Kidney epithelial cell (primary cell): ENCODE results near the gene IQSEC3. TPM values are rescaled to one million over a fixed set of nuclear protein-coding genes. Genes with fewer than 3 reads are reported as not detected.

Experiments used
- DNase-seq: peaks from one replicate; pipeline ENCODE4 v3.0.0-alpha.2; 2010; ENCODE audit warnings: low read depth
- H3K27me3 ChIP-seq: 2 replicates; pipeline ENCODE4 v1.6.0; 2011; ENCODE audit warnings: low read length; ENCODE audit not compliant: control insufficient read depth, insufficient read depth
- H3K36me3 ChIP-seq: 2 replicates; pipeline ENCODE4 v1.5.1; 2011; ENCODE audit warnings: low read length; ENCODE audit not compliant: control insufficient read depth, insufficient read depth
- H3K4me3 ChIP-seq: 2 replicates; pipeline ENCODE4 v1.5.1; 2011; ENCODE audit warnings: low read depth, mild to moderate bottlenecking, control low read depth, low read length
- total RNA-seq: library from RNA; depleted of rRNA; stranded (reverse); fragments of >200 nt; gene quantifications from 2 replicates; pipeline ENCODE4 v1.2.3, GENCODE V29; 2015
- TF ChIP-seq, protein P1 (sequence below): IDR thresholded peaks from 2 replicates; pipeline ENCODE4 v1.5.1; 2011; ENCODE audit warnings: mild to moderate bottlenecking, moderate library complexity, low read length, control low read depth, inconsistent platforms; ENCODE audit not compliant: insufficient read depth, poor library complexity, severe bottlenecking

Gene IQSEC3
- total RNA-seq, 1 donor from 2014 or later: 1.0 TPM

DNA sequence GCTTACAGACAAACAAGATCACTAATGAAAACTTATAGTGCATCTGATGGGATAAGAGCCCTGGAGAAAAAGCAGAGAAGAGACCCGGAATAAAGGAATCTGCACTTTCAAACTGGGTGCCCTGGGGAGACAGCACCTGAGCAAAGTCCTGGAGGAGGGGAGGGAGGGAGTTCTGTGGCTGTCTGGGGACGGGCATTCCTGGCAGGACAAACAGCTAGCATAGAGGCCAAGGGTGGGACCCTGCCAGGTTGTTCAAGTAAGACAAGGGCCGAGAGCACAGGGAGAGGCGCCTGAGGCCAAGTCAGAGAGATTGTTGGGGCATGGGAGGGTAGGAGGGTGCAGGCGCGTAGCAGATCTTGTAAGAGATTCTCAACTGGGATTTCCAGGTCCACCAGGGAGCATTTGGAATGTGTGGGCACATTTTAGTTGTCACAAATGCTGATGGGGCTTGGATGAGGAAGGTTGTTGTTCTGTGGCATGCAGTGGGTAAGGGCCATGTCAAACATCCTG is 14.2 kb downstream of the IQSEC3 start:
- TF ChIP-seq, protein P1, sequence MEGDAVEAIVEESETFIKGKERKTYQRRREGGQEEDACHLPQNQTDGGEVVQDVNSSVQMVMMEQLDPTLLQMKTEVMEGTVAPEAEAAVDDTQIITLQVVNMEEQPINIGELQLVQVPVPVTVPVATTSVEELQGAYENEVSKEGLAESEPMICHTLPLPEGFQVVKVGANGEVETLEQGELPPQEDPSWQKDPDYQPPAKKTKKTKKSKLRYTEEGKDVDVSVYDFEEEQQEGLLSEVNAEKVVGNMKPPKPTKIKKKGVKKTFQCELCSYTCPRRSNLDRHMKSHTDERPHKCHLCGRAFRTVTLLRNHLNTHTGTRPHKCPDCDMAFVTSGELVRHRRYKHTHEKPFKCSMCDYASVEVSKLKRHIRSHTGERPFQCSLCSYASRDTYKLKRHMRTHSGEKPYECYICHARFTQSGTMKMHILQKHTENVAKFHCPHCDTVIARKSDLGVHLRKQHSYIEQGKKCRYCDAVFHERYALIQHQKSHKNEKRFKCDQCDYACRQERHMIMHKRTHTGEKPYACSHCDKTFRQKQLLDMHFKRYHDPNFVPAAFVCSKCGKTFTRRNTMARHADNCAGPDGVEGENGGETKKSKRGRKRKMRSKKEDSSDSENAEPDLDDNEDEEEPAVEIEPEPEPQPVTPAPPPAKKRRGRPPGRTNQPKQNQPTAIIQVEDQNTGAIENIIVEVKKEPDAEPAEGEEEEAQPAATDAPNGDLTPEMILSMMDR: no peak
- peaks cover 24% of the 10 kb centered on the region for H3K27me3 ChIP-seq
- DNase-seq: no peak

DNA sequence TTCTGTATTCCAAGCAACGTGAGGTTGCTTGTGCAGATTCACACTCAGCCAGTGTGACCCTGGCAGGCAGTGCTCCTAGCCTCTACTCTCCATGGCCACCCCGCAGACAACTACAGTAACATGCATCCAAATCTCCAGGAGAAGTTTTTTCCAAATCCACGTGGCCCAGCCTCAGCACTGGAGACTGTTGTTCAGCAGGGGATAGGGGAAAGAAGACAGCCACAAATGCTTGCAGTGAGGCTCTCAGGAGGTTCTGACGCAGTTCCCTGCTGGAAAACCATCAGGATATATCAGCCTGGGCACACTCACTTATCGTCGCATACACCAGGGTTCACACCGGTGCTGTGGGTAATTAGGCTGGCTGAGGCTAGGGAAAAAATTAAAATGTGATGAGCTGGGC is 16.2 kb downstream of the IQSEC3 start:
- Histone ChIP-seq H3K36me3 (no peaks in the 10 kb centered on the region), H3K27me3 (peaks cover 24% of the 10 kb centered on the region), H3K4me3 (no peak overlapping the region)
- TF ChIP-seq, protein P1: no peak
- DNase-seq: no peak

More for the DNA sequence above, 14.2 kb downstream of the IQSEC3 start:
- Histone ChIP-seq H3K36me3 (no peaks in the 10 kb centered on the region), H3K4me3 (no peak overlapping the region)

DNA sequence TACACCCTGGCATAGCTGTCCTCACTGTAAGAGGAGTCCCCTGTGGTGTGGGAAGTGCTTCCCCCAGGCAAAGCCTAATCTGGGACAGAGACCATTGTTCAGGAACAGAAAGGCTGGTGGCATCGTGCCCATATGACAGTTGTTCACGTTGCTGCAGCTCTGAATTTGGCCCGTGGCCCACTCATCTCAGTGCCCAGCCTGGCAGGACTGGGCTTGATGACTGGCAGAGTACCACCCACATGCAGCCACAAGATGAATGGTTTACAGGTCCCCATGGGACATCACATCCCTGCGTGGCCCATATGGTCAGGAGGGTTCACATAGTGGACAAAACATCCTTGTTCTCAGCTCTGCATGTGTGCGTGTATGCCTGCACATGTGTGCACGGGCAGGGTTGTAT is 17.5 kb downstream of the IQSEC3 start:
- peaks cover 21% of the 10 kb centered on the region for H3K27me3 ChIP-seq
- no peak overlapping the region for H3K4me3 ChIP-seq
- no peaks in the 10 kb centered on the region for H3K36me3 ChIP-seq
- TF ChIP-seq, protein P1: no peak
- no peak for DNase-seq

DNA sequence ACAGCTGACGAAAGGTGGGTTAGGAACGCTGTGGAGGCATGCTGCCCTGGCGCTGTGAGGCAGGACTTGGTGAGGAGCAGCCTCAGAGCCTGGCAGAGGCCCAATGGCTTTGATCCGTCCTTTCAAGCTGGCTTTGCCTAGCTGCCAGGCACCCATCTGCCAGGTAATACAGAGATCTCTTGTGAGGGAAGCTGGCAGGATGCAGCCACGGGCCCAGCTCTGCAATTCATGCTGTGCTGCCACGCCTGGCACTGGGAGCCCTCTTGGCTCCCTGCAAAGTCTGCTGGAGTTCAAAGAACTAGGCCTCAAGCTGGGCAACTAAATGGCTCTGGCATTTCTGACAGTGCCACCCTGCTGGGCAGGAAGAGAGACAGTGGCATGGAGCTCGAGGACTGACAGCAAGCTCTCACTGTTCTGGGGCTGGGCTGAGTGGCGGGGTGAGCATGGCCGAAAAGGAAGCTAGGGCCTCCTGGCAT is 18.7 kb downstream of the IQSEC3 start:
- Histone ChIP-seq H3K27me3 (peaks cover 13% of the 10 kb centered on the region), H3K36me3 (no peaks in the 10 kb centered on the region)
- TF ChIP-seq, protein P1: no peak

DNA sequence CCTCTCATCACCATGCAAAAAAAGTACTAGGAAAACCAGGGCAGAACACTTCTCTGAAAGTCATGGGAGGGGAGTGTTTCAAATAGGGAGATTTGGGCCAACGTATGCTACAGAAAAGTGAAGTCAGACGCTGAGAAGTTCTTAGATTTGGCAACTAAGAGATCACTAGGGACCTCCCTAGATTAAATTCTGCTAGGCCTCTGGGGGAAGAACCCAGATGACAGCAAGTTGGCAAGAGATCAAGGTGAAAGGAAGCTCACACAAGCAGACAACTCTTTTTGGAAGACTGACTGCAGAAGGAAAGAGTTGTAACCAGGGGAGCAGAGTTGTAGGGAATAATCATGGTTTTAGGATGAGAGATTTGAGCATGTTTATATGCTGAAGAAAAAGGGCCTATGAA is 20.7 kb downstream of the IQSEC3 start:
- TF ChIP-seq, protein P1: no peak
- no peak for DNase-seq

More for the DNA sequence above, 18.7 kb downstream of the IQSEC3 start:
- no peak for DNase-seq
- no peak overlapping the region for H3K4me3 ChIP-seq

DNA sequence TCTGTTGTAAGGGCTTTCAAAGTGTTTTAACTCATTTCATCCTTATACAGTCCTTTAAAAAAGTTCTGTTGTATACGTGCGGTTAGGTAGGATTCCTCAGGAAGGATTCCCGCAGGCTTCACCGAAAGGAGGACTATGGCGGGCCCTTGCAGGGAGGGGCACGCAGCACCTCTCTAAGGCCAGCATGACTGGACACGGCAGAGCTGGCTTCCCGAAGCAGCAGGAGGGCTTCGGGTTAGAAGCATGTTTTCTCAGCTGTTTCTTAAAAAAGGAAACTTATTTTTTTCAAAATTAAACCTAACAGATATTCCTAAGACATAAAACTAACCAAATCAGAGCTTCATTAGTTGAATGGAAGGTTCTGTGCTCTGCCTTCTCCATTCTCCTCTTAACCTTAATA is 21.3 kb downstream of the IQSEC3 start:
- Histone ChIP-seq H3K4me3 (no peak overlapping the region), H3K36me3 (no peaks in the 10 kb centered on the region), H3K27me3 (peaks cover 5% of the 10 kb centered on the region)
- TF ChIP-seq, protein P1: no peak
- DNase-seq: no peak

More for the DNA sequence above, 20.7 kb downstream of the IQSEC3 start:
- peaks cover 7% of the 10 kb centered on the region for H3K27me3 ChIP-seq
- H3K4me3 ChIP-seq: no peak overlapping the region
- H3K36me3 ChIP-seq: no peaks in the 10 kb centered on the region
